Aorta (tissue), 5 donors: ENCODE data around the gene MANEAL. TPM values are rescaled to one million over a fixed set of nuclear protein-coding genes. Genes with fewer than 3 reads are reported as not detected.

Experiments
- ATAC-seq: fragments of 200-7000 bp; cut with Tn5 transposase; one replicate; pipeline ENCODE4 v1.9.1; 2022; ENCODE audit warnings: moderate library complexity; ENCODE audit not compliant: low FRiP score
- DNase-seq, 2 donors: peaks; one replicate each; pipeline ENCODE4 v3.0.0-alpha.2; 2020
- H3K27ac ChIP-seq, 2 donors: one replicate each; pipeline ENCODE4 v1.5.1; 2013; ENCODE audit warnings: low read length in 2 of 2, mild to moderate bottlenecking in 2 of 2, moderate library complexity in 2 of 2, control low read depth in 1 of 2, inconsistent platforms in 1 of 2, low read depth in 1 of 2
- H3K27me3 ChIP-seq, 2 donors: one replicate each; pipeline ENCODE4 v1.6.1; 2013; ENCODE audit warnings: control low read depth in 1 of 2, low read length in 1 of 2, mild to moderate bottlenecking in 1 of 2, moderate library complexity in 1 of 2; ENCODE audit not compliant: insufficient read depth in 2 of 2, control insufficient read depth in 1 of 2
- H3K36me3 ChIP-seq, 2 donors: one replicate each; pipeline ENCODE4 v1.6.1; 2013; ENCODE audit warnings: control low read depth in 1 of 2, low read length in 1 of 2, mild to moderate bottlenecking in 1 of 2; ENCODE audit not compliant: insufficient read depth in 2 of 2, control insufficient read depth in 1 of 2
- H3K4me1 ChIP-seq, 2 donors: one replicate each; pipeline ENCODE4 v1.6.1; 2013; ENCODE audit warnings: low read length in 2 of 2, control low read depth in 1 of 2, mild to moderate bottlenecking in 1 of 2, moderate library complexity in 1 of 2; ENCODE audit not compliant: insufficient read depth in 2 of 2, control insufficient read depth in 1 of 2
- H3K4me3 ChIP-seq, 2 donors: one replicate each; pipeline ENCODE4 v1.5.1; 2013; ENCODE audit warnings: low read length in 2 of 2, control low read depth in 1 of 2, mild to moderate bottlenecking in 1 of 2
- H3K9me3 ChIP-seq: one replicate; pipeline ENCODE4 v1.6.1; 2013; ENCODE audit warnings: mild to moderate bottlenecking, low read length; ENCODE audit not compliant: control insufficient read depth
- WGBS, 2 donors: extraction: QIAGEN DNeasy Blood & Tissue Kit; methylation state at CpG; one replicate each; pipeline ENCODE4 v1.1.7; 2013; 5-methylcytosine and 5-hydroxymethylcytosine counted together
- intact Hi-C, 2 donors: fragments of 100-400 bp; cut with DNase I; formaldehyde crosslinking; loops; one replicate each; pipeline versions ENCODE4 v1.14.2 to v1.15.0; 2022
- polyA plus RNA-seq, 2 donors: library from polyadenylated mRNA; stranded (reverse); fragments of 200-250 nt; gene quantifications; one replicate each; pipeline ENCODE4 v1.2.3, GENCODE V29; 2013
- total RNA-seq, 2 donors: library from RNA; stranded (reverse); fragmentation: NEBNext Ultra II Directional; extraction: Animal tissue kit (Norgen Biotek cat#: 25700); gene quantifications; one replicate each; pipeline ENCODE4 v1.2.1, GENCODE V29; 2021
- donor health status: healthy with polysubstance abuse.
- donor health status: Bipolar disorder and iron deficiency.
- donor health status: DM: no; HTN: no; CAD: no.
- donor health status: DM: no; HTN: no; CAD: no.
- donor health status: DM: yes; HTN: yes; CAD: no.

The MANEAL gene
- total and polyA plus RNA-seq, 4 donors, result 0.75 to 2.3 (median 1.6) TPM

GRCh38 chr1:37802439-37802838, 8.8 kb downstream of the MANEAL start:
- Histone ChIP-seq H3K36me3 (peaks cover 2 to 7% of the 10 kb centered on the region in 2 donors), H3K4me3 (no peak overlapping the region), H3K27ac (no peak overlapping the region), H3K27me3 (no peaks in the 10 kb centered on the region), H3K4me1 (no peaks in the 10 kb centered on the region), H3K9me3 (no peaks in the 10 kb centered on the region)
- ATAC-seq, result no peak
- intact Hi-C loops, result loop anchor here in 1 of 2 donors (10.0 kb wide), 1 partner anchor 1338 kb away; the partner anchor contains the start of gene MRPS15
- no peak for DNase-seq
- WGBS, 2 donors, result 96 to 100% methylated on average over 1 of the region's 1 CpG

- DNase-seq, result no peak
- H3K9me3 ChIP-seq, result no peaks in the 10 kb centered on the region
- no peak for ATAC-seq
- no peaks in the 10 kb centered on the region for H3K27me3 ChIP-seq
- no peaks in the 10 kb centered on the region for H3K4me1 ChIP-seq
- H3K36me3 ChIP-seq, result peaks cover 2 to 7% of the 10 kb centered on the region in 2 donors
- peak overlapping the region in 1 of 2 donors; percentile 78 for H3K27ac ChIP-seq
- intact Hi-C loops, result loop anchor here (5.0 to 10.0 kb wide), 3 partner anchors 110 to 1342 kb away; partner anchors contain the start of genes CDCA8 (in 1 of the 2) and MRPS15 (in 1 of the 2)
- H3K4me3 ChIP-seq, result peak overlapping the region; percentile 62 to 90
- 10 to 12% methylated on average over 9 of the region's 9 CpGs for WGBS, 2 donors
These were observed 13.5 kb downstream of the MANEAL start for GRCh38 chr1:37807220-37807554.

GRCh38 chr1:37807555-37808368, 14.1 kb downstream of the MANEAL start, which contains the start of the genes C1orf122 and YRDC:
TSS of gene C1orf122 (plus strand) at chr1:37807790. CDS start at chr1:37808405, 615 bp downstream.
TSS of gene YRDC (minus strand) at chr1:37808208. CDS start at chr1:37808180, 28 bp downstream.
- no peaks in the 10 kb centered on the region for H3K27me3 ChIP-seq
- no peaks in the 10 kb centered on the region for H3K4me1 ChIP-seq
- WGBS, 2 donors, result 0% methylated on average over 85 to 95 of the region's 95 CpGs
- DNase-seq (peak; percentile 97 to 99), ATAC-seq (peak; percentile 96)
- intact Hi-C loops, result loop anchor here (2.0 to 10.0 kb wide), 4 partner anchors 51 to 1343 kb away; partner anchors contain the start of genes CDCA8 (in 1 of the 2), MRPS15 (in 1 of the 2) and MTF1 (in 1 of the 2)
- H3K9me3 ChIP-seq, result no peaks in the 10 kb centered on the region
- H3K4me3 ChIP-seq, result peak within 1 kb of the TSS; percentile 90 to 97
- peaks cover 2 to 7% of the 10 kb centered on the region in 2 donors for H3K36me3 ChIP-seq
- peak within 1 kb of the TSS; percentile 24 to 83 for H3K27ac ChIP-seq

GRCh38 chr1:37808369-37809319, 15.0 kb downstream of the MANEAL start:
- peak; percentile 89 for ATAC-seq
- Histone ChIP-seq H3K27ac (peak overlapping the region; percentile 24 to 83), H3K36me3 (peaks cover 2 to 10% of the 10 kb centered on the region in 2 donors), H3K4me1 (no peaks in the 10 kb centered on the region), H3K9me3 (no peaks in the 10 kb centered on the region), H3K4me3 (peak overlapping the region; percentile 90 to 97), H3K27me3 (no peaks in the 10 kb centered on the region)
- WGBS, 2 donors, result 1 to 2% methylated on average over 34 to 54 of the region's 54 CpGs
- intact Hi-C loops, result loop anchor here (2.0 to 10.0 kb wide), 4 partner anchors 50 to 1344 kb away; partner anchors contain the start of genes CDCA8 (in 1 of the 2), MRPS15 (in 1 of the 2) and MTF1 (in 1 of the 2)
- DNase-seq, result peak; percentile 82 to 92

- H3K27me3 ChIP-seq, result no peaks in the 10 kb centered on the region
- peaks cover 2 to 7% of the 10 kb centered on the region in 2 donors for H3K36me3 ChIP-seq
- no peak overlapping the region for H3K27ac ChIP-seq
- H3K4me1 ChIP-seq, result no peaks in the 10 kb centered on the region
- no peak for ATAC-seq
- H3K9me3 ChIP-seq, result no peaks in the 10 kb centered on the region
- no peak for DNase-seq
- intact Hi-C loops, result loop anchor here (2.0 to 10.0 kb wide), 5 partner anchors 47 to 1345 kb away; partner anchors contain the start of genes MTF1 (in 2 of the 2), CDCA8 (in 1 of the 2) and MRPS15 (in 1 of the 2)
- 41 to 46% methylated on average over 2 of the region's 2 CpGs for WGBS, 2 donors
- no peak overlapping the region for H3K4me3 ChIP-seq
These were observed 16.3 kb downstream of the MANEAL start for GRCh38 chr1:37809942-37810341.

GRCh38 chr1:37811027-37811655, 17.5 kb downstream of the MANEAL start:
- Histone ChIP-seq H3K4me3 (no peak overlapping the region), H3K4me1 (no peaks in the 10 kb centered on the region), H3K36me3 (peaks cover 0 to 6% of the 10 kb centered on the region in 2 donors), H3K9me3 (no peaks in the 10 kb centered on the region), H3K27ac (no peak overlapping the region), H3K27me3 (no peaks in the 10 kb centered on the region)
- intact Hi-C loops, result loop anchor here in 1 of 2 donors (5.0 kb wide), 1 partner anchor 46 kb away; the partner anchor contains the start of gene MTF1
- ATAC-seq, result no peak
- DNase-seq, result peak; percentile 74 to 83
- 50 to 54% methylated on average over 7 of the region's 7 CpGs for WGBS, 2 donors

- Histone ChIP-seq H3K9me3 (no peaks in the 10 kb centered on the region), H3K36me3 (peaks cover 0 to 7% of the 10 kb centered on the region in 2 donors), H3K4me1 (no peaks in the 10 kb centered on the region), H3K27me3 (no peaks in the 10 kb centered on the region), H3K27ac (no peak overlapping the region), H3K4me3 (no peak overlapping the region)
- 69 to 75% methylated on average over 2 of the region's 2 CpGs for whole genome bisulfite sequencing, 2 donors
- ATAC-seq (no peak), DNase-seq (no peak)
- intact Hi-C loops, result loop anchor here in 1 of 2 donors (5.0 kb wide), 1 partner anchor 44 kb away; the partner anchor contains the start of gene MTF1
These were observed 20.0 kb downstream of the MANEAL start for GRCh38 chr1:37813529-37814145.
